AG04450 (cell line): Measurements from ENCODE around the gene PRRX1. TPM values are rescaled to one million over a fixed set of nuclear protein-coding genes. Genes with fewer than 3 reads are reported as not detected.

Experiments used
- CTCF ChIA-PET: fragments of 300-600, 350-600 bp; formaldehyde crosslinking; extraction: SDS; loops from one replicate; lab custom pipeline; 2022; ENCODE audit warnings: antibody characterized with exemption, inconsistent platforms; lab: Charles Lee
- POLR2A ChIA-PET: fragments of 350-600 bp; formaldehyde crosslinking; extraction: SDS; loops from one replicate; lab custom pipeline; 2021; ENCODE audit warnings: antibody characterized with exemption, inconsistent platforms; lab: Yijun Ruan, JAX
- DNase-seq: peaks from one replicate; pipeline ENCODE4 v3.0.0-alpha.2; 2011; ENCODE audit warnings: low read depth, low spot score
- H3K27ac ChIP-seq: one replicate; pipeline ENCODE4 v1.5.1; 2012; ENCODE audit warnings: low read depth, low read length, control low read depth
- H3K27me3 ChIP-seq: one replicate; pipeline ENCODE4 v1.6.0; 2012; ENCODE audit warnings: low read length; ENCODE audit not compliant: control insufficient read depth, insufficient read depth
- H3K4me3 ChIP-seq: 2 replicates; pipeline ENCODE4 v1.5.1; 2011; ENCODE audit warnings: mild to moderate bottlenecking, low read depth, low read length, control low read depth
- H3K9me3 ChIP-seq: 2 replicates; pipeline ENCODE4 v1.5.1; 2012; ENCODE audit warnings: low read length; ENCODE audit not compliant: control insufficient read depth, insufficient read depth
- CTCF ChIP-seq: IDR thresholded peaks from 2 replicates; pipeline ENCODE4 v1.5.1; 2011; ENCODE audit warnings: low read depth, low read length, control low read depth, inconsistent platforms
- polyA plus RNA-seq: library from polyadenylated mRNA; depleted of rRNA; stranded (reverse); fragments of >200 nt; gene quantifications from 2 replicates; pipeline ENCODE4 v1.2.3, GENCODE V29; 2011

PRRX1 gene
- polyA plus RNA-seq, 1 experiment: 107 TPM

- CTCF ChIA-PET: no interaction called here
- peaks cover 7% of the 10 kb centered on the region for H3K9me3 ChIP-seq
- no peaks in the 10 kb centered on the region for H3K27me3 ChIP-seq
- POLR2A ChIA-PET: no interaction called here
- no peak overlapping the region for H3K4me3 ChIP-seq
- no peak for DNase-seq
- no peak overlapping the region for H3K27ac ChIP-seq
- no peak for TF ChIP-seq CTCF
These were observed 78.7 kb downstream of the PRRX1 start for GRCh38 chr1:170742600-170742999.

GRCh38 chr1:170743083-170743482 is 79.2 kb downstream of the PRRX1 start:
- no peak for DNase-seq
- no peak for TF ChIP-seq CTCF
- Histone ChIP-seq H3K9me3 (peaks cover 7% of the 10 kb centered on the region), H3K27me3 (no peaks in the 10 kb centered on the region), H3K27ac (no peak overlapping the region), H3K4me3 (no peak overlapping the region)
- ChIA-PET CTCF (no interaction called here), POLR2A (no interaction called here)

- Histone ChIP-seq H3K4me3 (no peak overlapping the region), H3K27ac (no peak overlapping the region), H3K9me3 (no peaks in the 10 kb centered on the region), H3K27me3 (no peaks in the 10 kb centered on the region)
- POLR2A ChIA-PET: no interaction called here
- TF ChIP-seq CTCF: no peak
- CTCF ChIA-PET: no interaction called here
- DNase-seq: no peak
These were observed 85.6 kb downstream of the PRRX1 start for GRCh38 chr1:170749549-170749948.

- Histone ChIP-seq H3K9me3 (no peaks in the 10 kb centered on the region), H3K27me3 (no peaks in the 10 kb centered on the region), H3K4me3 (no peak overlapping the region), H3K27ac (no peak overlapping the region)
- no peak for DNase-seq
- ChIA-PET POLR2A (no interaction called here), CTCF (interaction anchor here (1.6 kb wide), 1 partner anchor 14 kb away, joined by 3 read pairs; no protein-coding TSS in a partner anchor)
- no peak for TF ChIP-seq CTCF
These were observed 86.0 kb downstream of the PRRX1 start for GRCh38 chr1:170749959-170750358.

GRCh38 chr1:170755795-170756194 is 91.9 kb downstream of the PRRX1 start:
- Histone ChIP-seq H3K27me3 (no peaks in the 10 kb centered on the region), H3K4me3 (no peak overlapping the region), H3K27ac (no peak overlapping the region), H3K9me3 (no peaks in the 10 kb centered on the region)
- ChIA-PET POLR2A (no interaction called here), CTCF (interaction anchor here (1.8 kb wide), 1 partner anchor 9 kb away, joined by 8 read pairs; no protein-coding TSS in a partner anchor)
- TF ChIP-seq CTCF: no peak
- DNase-seq: no peak
